NK-92 treated with Interleukin-12 subunit alpha and Interleukin-12 subunit beta, amount 100 ng/mL, for 24 hours (cell line): ENCODE measurements around the gene RGL4.

Experiments
- DNase-seq: peaks from one replicate; lab custom pipeline; 2025; lab: John Stamatoyannopoulos, UW

The RGL4 gene

GRCh38 chr22:23744001-23744400 is 53.2 kb downstream of the RGL4 start:
- DNase-seq: no peak

- DNase-seq: no peak
Observed at GRCh38 chr22:23744485-23744884, 53.7 kb downstream of the RGL4 start.

GRCh38 chr22:23745791-23746190 is 55.0 kb downstream of the RGL4 start:
- DNase-seq: no peak
